ENCODE results near the gene SZRD1.

The SZRD1 gene

DNA sequence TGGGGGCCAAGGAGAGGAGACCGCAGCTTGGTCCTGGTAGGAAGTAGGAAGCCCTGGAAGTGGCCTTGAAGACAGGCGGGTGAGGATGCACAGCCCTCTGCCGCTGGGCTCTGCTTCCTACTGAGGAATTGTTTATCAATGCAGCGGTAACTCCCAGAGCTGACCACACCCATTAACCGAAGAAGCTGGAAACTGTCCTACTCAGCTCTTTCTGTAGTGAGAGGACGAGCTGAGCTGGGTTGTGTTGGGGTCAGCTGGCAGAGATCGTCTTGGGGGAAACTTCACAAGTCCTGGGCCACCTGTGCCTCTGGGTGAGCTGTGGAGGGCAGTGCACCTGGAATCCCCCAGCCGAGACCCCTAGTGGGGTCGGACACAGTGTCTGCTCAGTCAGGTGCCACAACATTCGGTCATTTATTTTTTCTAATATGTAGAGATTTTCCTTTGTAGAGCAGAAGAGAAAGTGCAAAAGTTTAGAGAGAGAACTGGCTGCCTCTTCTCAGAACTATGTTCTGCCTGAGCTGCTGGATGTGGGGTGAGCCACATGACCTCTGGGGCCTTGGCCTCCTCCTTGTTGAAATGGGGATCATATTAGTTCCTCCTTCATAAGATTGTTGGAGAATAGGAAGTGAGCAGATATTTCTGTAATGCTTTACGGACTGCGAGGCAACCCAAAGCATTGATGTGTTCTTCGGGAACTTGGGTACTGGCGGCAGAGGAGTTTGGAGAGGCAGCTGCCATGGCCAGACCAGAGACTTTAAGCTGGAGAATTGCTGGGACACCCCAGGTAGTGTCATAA, 77.1 kb downstream of the SZRD1 start:
- Histone ChIP-seq H3K27me3 (ENCODE audit: low read depth, low read length) (no peaks in the 10 kb centered on the region), H3K9ac (ENCODE audit: low read length) (no peak overlapping the region), H3K79me2 (ENCODE audit: low read length) (peaks cover 37% of the 10 kb centered on the region), H3K27ac (ENCODE audit: low read length) (no peak overlapping the region), H3K4me3 (ENCODE audit: low read length) (no peak overlapping the region), H4K20me1 (ENCODE audit: insufficient read depth, low read length) (no peaks in the 10 kb centered on the region), H2AFZ (ENCODE audit: low read depth, low read length) (no peak overlapping the region), H3K4me1 (ENCODE audit: low read length) (peaks cover 13% of the 10 kb centered on the region), H3K4me2 (ENCODE audit: low read length) (no peak overlapping the region), H3K36me3 (replicated peaks; ENCODE audit: low read depth, low read length) (peaks cover 15% of the 10 kb centered on the region), H3K9me3 (ENCODE audit: insufficient read depth, low read length) (no peaks in the 10 kb centered on the region)
- TF ChIP-seq, protein P1, sequence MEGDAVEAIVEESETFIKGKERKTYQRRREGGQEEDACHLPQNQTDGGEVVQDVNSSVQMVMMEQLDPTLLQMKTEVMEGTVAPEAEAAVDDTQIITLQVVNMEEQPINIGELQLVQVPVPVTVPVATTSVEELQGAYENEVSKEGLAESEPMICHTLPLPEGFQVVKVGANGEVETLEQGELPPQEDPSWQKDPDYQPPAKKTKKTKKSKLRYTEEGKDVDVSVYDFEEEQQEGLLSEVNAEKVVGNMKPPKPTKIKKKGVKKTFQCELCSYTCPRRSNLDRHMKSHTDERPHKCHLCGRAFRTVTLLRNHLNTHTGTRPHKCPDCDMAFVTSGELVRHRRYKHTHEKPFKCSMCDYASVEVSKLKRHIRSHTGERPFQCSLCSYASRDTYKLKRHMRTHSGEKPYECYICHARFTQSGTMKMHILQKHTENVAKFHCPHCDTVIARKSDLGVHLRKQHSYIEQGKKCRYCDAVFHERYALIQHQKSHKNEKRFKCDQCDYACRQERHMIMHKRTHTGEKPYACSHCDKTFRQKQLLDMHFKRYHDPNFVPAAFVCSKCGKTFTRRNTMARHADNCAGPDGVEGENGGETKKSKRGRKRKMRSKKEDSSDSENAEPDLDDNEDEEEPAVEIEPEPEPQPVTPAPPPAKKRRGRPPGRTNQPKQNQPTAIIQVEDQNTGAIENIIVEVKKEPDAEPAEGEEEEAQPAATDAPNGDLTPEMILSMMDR (IDR thresholded peaks at IDR 0.05; ENCODE audit: low read depth, low read length) = no peak
- TF ChIP-seq EZH2phosphoT487 (IDR thresholded peaks at IDR 0.05; ENCODE audit: low read depth) = no peak

DNA sequence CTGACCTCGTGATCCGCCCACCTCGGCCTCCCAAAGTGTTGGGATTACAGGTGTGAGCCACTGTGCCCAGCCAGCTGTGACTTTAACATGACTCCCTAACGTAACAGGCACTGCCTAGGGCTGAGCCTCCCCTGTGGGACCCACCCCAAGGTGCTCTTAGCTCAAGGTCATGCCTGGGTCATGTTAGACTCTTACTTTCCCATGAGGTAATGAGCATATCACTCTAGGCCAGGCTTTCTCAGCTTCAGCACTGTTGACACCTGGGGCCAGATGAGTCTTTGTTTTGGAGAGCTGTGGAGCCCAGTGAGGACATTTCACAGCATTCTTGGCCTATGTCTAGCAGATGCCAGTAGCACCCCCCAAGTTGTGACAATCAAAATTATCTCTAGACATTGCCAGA, 78.0 kb downstream of the SZRD1 start:
- no peak overlapping the region for H3K9ac ChIP-seq (ENCODE audit: low read length)
- H3K27me3 ChIP-seq (ENCODE audit: low read depth, low read length) = no peaks in the 10 kb centered on the region
- H3K36me3 ChIP-seq (replicated peaks; ENCODE audit: low read depth, low read length) = peaks cover 18% of the 10 kb centered on the region
- no peaks in the 10 kb centered on the region for H4K20me1 ChIP-seq (ENCODE audit: insufficient read depth, low read length)
- no peak overlapping the region for H3K4me3 ChIP-seq (ENCODE audit: low read length)
- H3K79me2 ChIP-seq (ENCODE audit: low read length) = peaks cover 37% of the 10 kb centered on the region
- TF ChIP-seq EZH2phosphoT487 (IDR thresholded peaks at IDR 0.05; ENCODE audit: low read depth) = no peak
- TF ChIP-seq, protein P1 (IDR thresholded peaks at IDR 0.05; ENCODE audit: low read depth, low read length) = no peak
- H3K4me1 ChIP-seq (ENCODE audit: low read length) = peaks cover 16% of the 10 kb centered on the region
- H2AFZ ChIP-seq (ENCODE audit: low read depth, low read length) = no peak overlapping the region
- no peak overlapping the region for H3K4me2 ChIP-seq (ENCODE audit: low read length)
- no peaks in the 10 kb centered on the region for H3K9me3 ChIP-seq (ENCODE audit: insufficient read depth, low read length)
- no peak overlapping the region for H3K27ac ChIP-seq (ENCODE audit: low read length)

DNA sequence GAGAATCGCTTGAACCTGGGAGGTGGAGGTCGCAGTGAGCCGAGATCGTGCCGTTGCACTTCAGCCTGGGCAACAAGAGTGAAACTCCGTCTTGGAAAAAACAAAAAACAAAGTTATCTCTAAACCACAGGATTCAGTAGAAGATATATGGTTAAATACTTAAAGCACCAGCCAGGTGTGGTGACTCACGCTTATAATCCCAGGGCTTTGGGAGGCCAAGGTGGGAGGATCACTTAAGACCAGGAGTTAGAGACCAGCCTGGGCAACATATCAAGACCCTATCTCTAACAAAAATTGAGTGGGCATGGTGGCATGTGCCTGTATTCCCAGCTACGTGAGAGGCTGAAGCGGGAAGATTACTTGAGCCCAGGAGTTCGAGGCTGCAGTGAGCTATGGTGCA, 79.1 kb downstream of the SZRD1 start:
- Histone ChIP-seq H3K36me3 (replicated peaks; ENCODE audit: low read depth, low read length) (peaks cover 25% of the 10 kb centered on the region), H3K79me2 (ENCODE audit: low read length) (peaks cover 36% of the 10 kb centered on the region), H3K4me1 (ENCODE audit: low read length) (peaks cover 27% of the 10 kb centered on the region)

DNA sequence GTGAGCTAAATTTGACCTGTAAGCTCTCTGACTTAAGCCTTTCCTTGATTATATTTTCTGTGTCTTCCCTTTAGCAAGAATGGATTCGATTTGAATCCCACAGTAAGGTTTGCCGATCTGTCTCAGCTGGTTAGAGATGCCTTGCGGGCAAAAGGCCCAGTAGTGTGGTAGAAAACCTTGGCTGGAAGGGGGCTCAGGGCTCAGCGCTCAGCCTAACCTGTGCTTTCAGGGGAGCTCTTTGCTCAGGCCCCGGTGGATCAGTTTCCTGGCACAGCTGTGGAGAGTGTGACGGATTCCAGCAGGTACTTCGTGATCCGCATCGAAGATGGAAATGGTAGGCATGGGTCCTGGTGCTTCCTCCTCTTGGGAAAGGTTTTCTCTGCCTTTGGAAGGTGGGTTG, 80.6 kb downstream of the SZRD1 start:
- Histone ChIP-seq H3K4me2 (ENCODE audit: low read length) (no peak overlapping the region), H3K4me3 (ENCODE audit: low read length) (no peak overlapping the region), H2AFZ (ENCODE audit: low read depth, low read length) (no peak overlapping the region), H4K20me1 (ENCODE audit: insufficient read depth, low read length) (no peaks in the 10 kb centered on the region), H3K79me2 (ENCODE audit: low read length) (peaks cover 23% of the 10 kb centered on the region), H3K9ac (ENCODE audit: low read length) (no peak overlapping the region), H3K27ac (ENCODE audit: low read length) (no peak overlapping the region), H3K27me3 (ENCODE audit: low read depth, low read length) (no peaks in the 10 kb centered on the region), H3K36me3 (replicated peaks; ENCODE audit: low read depth, low read length) (peaks cover 30% of the 10 kb centered on the region), H3K9me3 (ENCODE audit: insufficient read depth, low read length) (no peaks in the 10 kb centered on the region), H3K4me1 (ENCODE audit: low read length) (peaks cover 28% of the 10 kb centered on the region)
- TF ChIP-seq, protein P1 (IDR thresholded peaks at IDR 0.05; ENCODE audit: low read depth, low read length) = no peak
- no peak for TF ChIP-seq EZH2phosphoT487 (IDR thresholded peaks at IDR 0.05; ENCODE audit: low read depth)

More for the DNA sequence above, 79.1 kb downstream of the SZRD1 start:
- no peaks in the 10 kb centered on the region for H3K9me3 ChIP-seq (ENCODE audit: insufficient read depth, low read length)
- TF ChIP-seq, protein P1 (IDR thresholded peaks at IDR 0.05; ENCODE audit: low read depth, low read length) = no peak
- TF ChIP-seq EZH2phosphoT487 (IDR thresholded peaks at IDR 0.05; ENCODE audit: low read depth) = no peak
- H3K27ac ChIP-seq (ENCODE audit: low read length) = no peak overlapping the region
- H3K27me3 ChIP-seq (ENCODE audit: low read depth, low read length) = no peaks in the 10 kb centered on the region
- H3K4me3 ChIP-seq (ENCODE audit: low read length) = no peak overlapping the region
- no peak overlapping the region for H2AFZ ChIP-seq (ENCODE audit: low read depth, low read length)
- no peak overlapping the region for H3K9ac ChIP-seq (ENCODE audit: low read length)
- H3K4me2 ChIP-seq (ENCODE audit: low read length) = no peak overlapping the region
- no peaks in the 10 kb centered on the region for H4K20me1 ChIP-seq (ENCODE audit: insufficient read depth, low read length)

Data from OCI-LY3 (cell line).